HepG2 (cell line): Measurements from ENCODE around the gene RBM12. TPM values are rescaled to one million over a fixed set of nuclear protein-coding genes. Genes with fewer than 3 reads are reported as not detected.
A peak's percentile ranks its signal among the peaks of the same experiment; 100 is the strongest.

Experiments
- ARID2 ChIP-seq: sonication (generic); formaldehyde crosslinking; IDR thresholded peaks from 2 replicates; pipeline ENCODE4 v1.8.1; 2022; ENCODE audit warnings: mild to moderate bottlenecking, missing genetic modification reagents, borderline replicate concordance
- MATR3 ChIP-seq: sonication (generic); formaldehyde crosslinking; IDR thresholded peaks from 2 replicates; pipeline ENCODE4 v1.4.0; 2020; ENCODE audit warnings: missing genetic modification reagents
- MLXIP ChIP-seq: sonication (generic); formaldehyde crosslinking; IDR thresholded peaks from 2 replicates; pipeline ENCODE4 v1.9.0; 2021; ENCODE audit warnings: missing genetic modification reagents, borderline replicate concordance
- NFYC ChIP-seq: IDR thresholded peaks from 2 replicates; pipeline ENCODE4 v1.6.1; 2016; ENCODE audit warnings: missing genetic modification reagents, missing compliant biosample characterization
- SAP130 ChIP-seq: IDR thresholded peaks from 2 replicates; pipeline ENCODE4 v1.6.1; 2016; ENCODE audit warnings: low read depth
- SATB2 ChIP-seq: sonication (generic); formaldehyde crosslinking; IDR thresholded peaks from 2 replicates; pipeline ENCODE4 v1.5.0; 2020; ENCODE audit warnings: missing genetic modification reagents
- SETDB1 ChIP-seq: sonication (generic); formaldehyde crosslinking; IDR thresholded peaks from 2 replicates; pipeline ENCODE4 v1.5.1; 2020; ENCODE audit warnings: missing genetic modification reagents, mild to moderate bottlenecking, borderline replicate concordance
- SMC3 ChIP-seq: IDR thresholded peaks from 2 replicates; pipeline ENCODE4 v1.6.1; 2011; ENCODE audit warnings: low read length, improper control_type of control experiment
- SNAPC2 ChIP-seq: sonication (generic); formaldehyde crosslinking; IDR thresholded peaks from 2 replicates; pipeline ENCODE4 v1.8.1; 2022; ENCODE audit warnings: mild to moderate bottlenecking, missing genetic modification reagents
- SRSF4 ChIP-seq: fragments of 200-400 bp; formaldehyde crosslinking; IDR thresholded peaks from one replicate; pipeline ENCODE4 v1.6.1; 2018; ENCODE audit warnings: mild to moderate bottlenecking, low read depth, low read length, moderate library complexity; ENCODE audit not compliant: poor library complexity, severe bottlenecking
- STAT6 ChIP-seq: sonication (generic); formaldehyde crosslinking; IDR thresholded peaks from 2 replicates; pipeline ENCODE4 v1.4.0; 2020; ENCODE audit warnings: missing genetic modification reagents, mild to moderate bottlenecking, borderline replicate concordance
- TOPORS ChIP-seq: sonication (generic); formaldehyde crosslinking; IDR thresholded peaks from 2 replicates; pipeline ENCODE4 v1.8.0; 2023; ENCODE audit warnings: mild to moderate bottlenecking, missing genetic modification reagents
- U2AF1 ChIP-seq: fragments of 200-400 bp; formaldehyde crosslinking; optimal IDR thresholded peaks from 2 replicates; pipeline ENCODE3; 2017; ENCODE audit warnings: mild to moderate bottlenecking, low read depth, low read length
- ZFP62 ChIP-seq: sonication (generic); formaldehyde crosslinking; IDR thresholded peaks from 2 replicates; pipeline ENCODE4 v1.4.0; 2020; ENCODE audit warnings: missing genetic modification reagents
- ZNF503 ChIP-seq: sonication (generic); formaldehyde crosslinking; IDR thresholded peaks from 2 replicates; pipeline ENCODE4 v1.4.0; 2020; ENCODE audit warnings: missing genetic modification reagents
- ZNF597 ChIP-seq: sonication (generic); formaldehyde crosslinking; IDR thresholded peaks from 2 replicates; pipeline ENCODE4 v1.5.0; 2020; ENCODE audit warnings: missing genetic modification reagents
- ZNF660 ChIP-seq: sonication (generic); formaldehyde crosslinking; IDR thresholded peaks from 2 replicates; pipeline ENCODE4 v1.5.1; 2020; ENCODE audit warnings: mild to moderate bottlenecking, low read depth, missing genetic modification reagents, borderline replicate concordance
- polyA plus RNA-seq, 8 experiments: library from polyadenylated mRNA; depleted of rRNA in 3 of 8; stranded (reverse) in 7 of 8; unstranded in 1 of 8; fragments of >200 nt; fragmentation: Illumina TruSeq in 4 of 8; extraction: Trizol in 4 of 8; gene quantifications; 2 replicates each; pipeline versions ENCODE4 v1.2.1 to v1.2.3, GENCODE V29; 2011 to 2016; ENCODE audit warnings: low read depth in 4 of 8, missing spikeins in 1 of 8, mixed read lengths in 1 of 8; ENCODE audit not compliant: insufficient read depth in 1 of 8
- total RNA-seq, 5 experiments: library from RNA; depleted of rRNA; stranded (reverse); fragments of >200 nt; fragmentation: Illumina TruSeq; extraction: Trizol; gene quantifications; 2 replicates each; pipeline ENCODE4 v1.2.3, GENCODE V29; 2016; ENCODE audit warnings: low read depth in 1 of 5

RBM12 gene
- total and polyA plus RNA-seq, 2 of the 13 experiments (the other 11 are each of a cell fraction or from before 2014, with no cell fraction given), result 97.9 to 104 TPM

GRCh38 chr20:35619196-35620095 lies 45.3 kb downstream of the RBM12 start (continued):
- TF ChIP-seq MLXIP (CRISPR knock-in tag), result peak; percentile 19; the same call in 1 of the 2 replicates
- no peak for TF ChIP-seq ZNF597
- no peak for TF ChIP-seq MATR3 (CRISPR knock-in tag)
- TF ChIP-seq TOPORS, result peak; percentile 92; the same call in 1 of the 2 replicates
- no peak for TF ChIP-seq ZFP62 (CRISPR knock-in tag)
- peak; percentile 97 for TF ChIP-seq U2AF1
- TF ChIP-seq ZNF660 (CRISPR knock-in tag), result peak; percentile 91; the same call in 1 of the 2 replicates
- TF ChIP-seq SNAPC2, result peak; percentile 87
- TF ChIP-seq SRSF4, result no peak
- peak; percentile 59; the same call in 1 of the 2 replicates for TF ChIP-seq STAT6 (CRISPR knock-in tag)
- TF ChIP-seq SETDB1 (CRISPR knock-in tag), result 0 out of 2 replicates have a peak, but pooled peaks have one; percentile 31
- TF ChIP-seq NFYC, result peak; percentile 50
- no peak; the same call in 1 of the 2 replicates for TF ChIP-seq SMC3
- 0 out of 2 replicates have a peak, but pooled peaks have one; percentile 63 for TF ChIP-seq SATB2 (CRISPR knock-in tag)
- TF ChIP-seq ARID2 (CRISPR knock-in tag), result peak; percentile 94; the same call in 1 of the 2 replicates
- TF ChIP-seq SAP130 (CRISPR knock-in tag), result peak; percentile 93
- TF ChIP-seq ZNF503 (CRISPR knock-in tag), result peak; percentile 72; the same call in 1 of the 2 replicates
